HG03095 (cell line): ENCODE results near the gene EYS.

Experiments used
- ATAC-seq: cut with Tn5 transposase; IDR thresholded peaks from one replicate; pipeline ENCODE4 v1.9.1; 2021; ENCODE audit warnings: moderate library complexity; ENCODE audit not compliant: unreplicated experiment

Gene EYS

GRCh38 chr6:64679416-64679815, 1027.6 kb downstream of the EYS start:
- ATAC-seq, result no peak

- no peak for ATAC-seq
These were observed 1034.4 kb downstream of the EYS start for GRCh38 chr6:64672651-64673050.

GRCh38 chr6:64672131-64672530, 1034.9 kb downstream of the EYS start:
- no peak for ATAC-seq

DNA sequence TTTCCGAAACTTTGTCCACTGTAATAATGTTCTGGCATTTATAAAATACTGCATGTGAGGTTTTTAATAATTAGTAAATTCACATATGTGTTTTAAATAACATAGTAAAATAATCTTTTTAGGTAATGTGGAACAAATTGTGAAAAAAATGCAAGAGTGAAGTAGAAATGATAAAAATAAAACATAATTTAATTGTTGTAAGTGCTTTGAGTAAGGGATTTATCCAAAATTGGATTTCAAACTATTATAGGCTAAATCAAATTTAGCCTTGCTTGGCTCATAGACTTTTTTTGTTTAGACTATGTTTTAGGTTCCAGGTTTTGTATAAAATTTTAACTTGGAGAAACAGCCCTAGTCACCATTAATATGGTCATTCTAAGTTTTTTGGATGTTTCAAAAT, 1041.9 kb downstream of the EYS start:
- ATAC-seq, result no peak

GRCh38 chr6:64664480-64664879, 1042.5 kb downstream of the EYS start:
- ATAC-seq, result no peak

GRCh38 chr6:64644024-64644423, 1063.0 kb downstream of the EYS start:
- no peak for ATAC-seq

- ATAC-seq, result no peak
These were observed 1076.1 kb downstream of the EYS start for GRCh38 chr6:64630901-64631300.

DNA sequence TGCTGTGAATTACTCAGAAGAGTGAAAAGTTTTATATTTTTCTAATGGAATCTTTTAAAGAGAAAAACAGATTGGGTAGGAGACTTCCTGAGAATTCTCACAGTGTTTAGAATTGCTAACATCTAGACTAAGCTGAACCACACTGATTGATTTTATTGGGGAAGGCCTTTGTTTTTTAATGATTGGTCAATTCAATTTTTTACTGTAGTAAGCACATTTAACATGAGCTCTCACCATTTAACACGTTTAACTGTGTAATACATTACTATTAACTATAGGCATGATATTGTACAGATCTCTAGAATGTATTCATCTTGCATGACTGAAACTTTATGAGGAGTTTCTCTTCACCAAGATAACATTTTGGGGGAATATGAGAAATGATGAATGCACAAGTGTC, 1084.1 kb downstream of the EYS start:
- ATAC-seq, result no peak

- no peak for ATAC-seq
These were observed 1104.0 kb downstream of the EYS start for GRCh38 chr6:64602993-64603392.

- ATAC-seq, result no peak
These were observed 1115.4 kb downstream of the EYS start for GRCh38 chr6:64591676-64592036.

GRCh38 chr6:64590965-64591675, 1115.9 kb downstream of the EYS start:
- ATAC-seq, result no peak

GRCh38 chr6:64589961-64590360, 1117.1 kb downstream of the EYS start:
- ATAC-seq, result no peak

DNA sequence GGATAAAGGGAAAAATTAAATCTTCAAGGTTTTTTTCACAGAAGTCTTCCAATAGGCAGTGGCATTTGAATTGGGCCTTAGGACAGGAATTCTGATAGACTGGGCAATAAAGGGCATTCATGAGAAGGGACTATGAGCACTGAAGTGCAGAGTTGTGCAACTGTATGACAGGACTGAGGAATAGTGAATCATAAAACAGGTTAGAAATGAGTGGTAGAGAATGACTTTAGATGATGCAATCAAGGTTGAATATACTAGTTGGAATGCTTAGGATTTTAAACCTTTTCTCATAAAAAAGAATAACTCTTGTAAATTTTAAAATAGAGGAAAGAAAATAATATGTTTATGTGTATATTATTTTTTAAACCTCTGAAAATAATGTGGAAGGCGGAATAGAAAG, 1126.7 kb downstream of the EYS start:
- no peak for ATAC-seq

- no peak for ATAC-seq
These were observed 1153.7 kb downstream of the EYS start for GRCh38 chr6:64553249-64553786.

- no peak for ATAC-seq
These were observed 1159.3 kb downstream of the EYS start for GRCh38 chr6:64547594-64548268.

GRCh38 chr6:64539917-64540316, 1167.1 kb downstream of the EYS start:
- no peak for ATAC-seq

GRCh38 chr6:64538722-64539121, 1168.3 kb downstream of the EYS start:
- ATAC-seq, result no peak

DNA sequence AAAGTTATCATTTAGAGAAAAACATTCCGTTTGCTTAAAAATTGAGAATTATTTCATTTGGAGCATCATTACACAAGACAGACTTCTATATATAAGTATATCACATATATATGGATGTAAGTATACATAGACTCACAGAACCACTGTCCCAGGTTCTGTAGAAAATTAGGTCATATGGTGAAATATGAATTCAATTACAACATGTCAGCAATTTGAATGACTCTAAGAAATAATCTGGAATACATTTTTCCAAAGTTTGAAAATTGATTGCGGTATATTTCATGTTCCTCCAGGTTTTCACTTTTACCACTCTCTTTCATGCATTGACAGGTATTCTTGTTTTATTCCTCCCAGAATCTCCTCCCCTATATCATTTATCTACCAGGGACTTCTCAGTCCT, 1179.1 kb downstream of the EYS start:
- ATAC-seq, result no peak

GRCh38 chr6:64522859-64523258, 1184.2 kb downstream of the EYS start:
- ATAC-seq, result no peak

GRCh38 chr6:64520050-64520449, 1187.0 kb downstream of the EYS start:
- ATAC-seq, result peak; percentile 88

DNA sequence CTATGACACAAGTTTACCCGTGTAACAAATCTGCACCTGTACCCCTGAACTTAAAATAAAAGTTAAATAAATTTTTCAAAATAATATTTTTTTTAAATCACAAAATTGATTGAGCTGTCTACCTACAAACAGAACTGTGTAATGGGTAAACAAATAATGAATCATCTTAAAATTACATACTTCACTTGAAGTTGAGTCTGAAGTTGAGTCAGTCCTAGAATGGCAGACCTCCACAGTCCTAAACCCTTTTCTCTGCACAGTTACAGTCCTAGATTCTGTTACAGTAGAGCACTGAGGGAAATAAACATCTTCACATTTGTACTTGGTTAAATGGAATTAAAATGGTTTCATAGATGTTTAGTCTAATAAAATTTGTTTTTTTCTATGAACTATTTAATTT, 1190.6 kb downstream of the EYS start:
- no peak for ATAC-seq

- ATAC-seq, result no peak
These were observed 1199.4 kb downstream of the EYS start for GRCh38 chr6:64507661-64508060.

- ATAC-seq, result peak; percentile 54
These were observed 1201.7 kb downstream of the EYS start for GRCh38 chr6:64505312-64505711.
